OCI-LY1 (cell line): ENCODE data around the gene AIRE.
"Not testable (repeated sequence)": the region's sequence is repeated elsewhere in the genome, so short reads cannot be mapped to it uniquely, and the experiment has no call there.

Experiments
- H2AFZ ChIP-seq: fragments of 200-600 bp; sonication (generic), shearing (Covaris generic); 2 replicates; pipeline ENCODE4 v1.6.0; 2014; ENCODE audit warnings: antibody characterized with exemption, mild to moderate bottlenecking, low read length
- H3F3A ChIP-seq: fragments of 200-600 bp; sonication (generic), shearing (Covaris generic); 2 replicates; pipeline ENCODE4 v1.6.0; 2014; ENCODE audit warnings: mild to moderate bottlenecking, antibody characterized with exemption, low read length, moderate library complexity; ENCODE audit not compliant: insufficient read depth
- H3K27ac ChIP-seq: fragments of 200-600 bp; sonication (generic); 2 replicates; pipeline ENCODE4 v1.5.1; 2014; ENCODE audit warnings: low read length, mixed run types, mild to moderate bottlenecking, low read depth; ENCODE audit not compliant: poor library complexity, severe bottlenecking
- H3K27me3 ChIP-seq: fragments of 200-600 bp; sonication (generic); 2 replicates; pipeline ENCODE4 v1.6.0; 2014; ENCODE audit warnings: antibody characterized with exemption, mild to moderate bottlenecking, low read length, moderate library complexity; ENCODE audit not compliant: insufficient read depth
- H3K36me3 ChIP-seq: fragments of 200-600 bp; sonication (generic); 2 replicates; pipeline ENCODE4 v1.6.1; 2014; ENCODE audit warnings: mild to moderate bottlenecking, antibody characterized with exemption, low read length, moderate library complexity, mixed read lengths; ENCODE audit not compliant: insufficient read depth
- H3K4me1 ChIP-seq: fragments of 200-600 bp; sonication (generic); 2 replicates; pipeline ENCODE4 v1.5.1; 2014; ENCODE audit warnings: mild to moderate bottlenecking, low read length, moderate library complexity; ENCODE audit not compliant: insufficient read depth, severe bottlenecking
- H3K4me2 ChIP-seq: fragments of 200-600 bp; sonication (generic), shearing (Covaris generic); 2 replicates; pipeline ENCODE4 v1.6.1; 2014; ENCODE audit warnings: low read length
- H3K4me3 ChIP-seq: fragments of 200-600 bp; sonication (generic); 2 replicates; pipeline ENCODE4 v1.5.1; 2014; ENCODE audit warnings: low read length, low read depth, mild to moderate bottlenecking, mixed read lengths; ENCODE audit not compliant: poor library complexity, severe bottlenecking
- H3K79me2 ChIP-seq: fragments of 200-600 bp; shearing (Covaris generic); 2 replicates; pipeline ENCODE4 v1.6.1; 2016; ENCODE audit warnings: mixed run types, low read length, mixed read lengths; ENCODE audit not compliant: insufficient read depth
- H3K9ac ChIP-seq: fragments of 200-600 bp; sonication (generic), shearing (Covaris generic); 2 replicates; pipeline ENCODE4 v1.6.1; 2014; ENCODE audit warnings: mild to moderate bottlenecking, low read length, mixed read lengths
- H3K9me2 ChIP-seq: fragments of 200-600 bp; sonication (generic), shearing (Covaris generic); 2 replicates; pipeline ENCODE4 v1.6.1; 2014; ENCODE audit warnings: low read depth, mild to moderate bottlenecking, low read length, mixed read lengths
- H3K9me3 ChIP-seq: fragments of 200-600 bp; shearing (Covaris generic); 2 replicates; pipeline ENCODE4 v1.6.1; 2014; ENCODE audit warnings: low read length, mixed read lengths
- H4K20me1 ChIP-seq: fragments of 200-600 bp; sonication (generic), shearing (Covaris generic); 2 replicates; pipeline ENCODE4 v1.6.0; 2016; ENCODE audit warnings: mild to moderate bottlenecking, low read length; ENCODE audit not compliant: insufficient read depth
- CTCF ChIP-seq: fragments of 200-600 bp; sonication (generic), shearing (Covaris generic); IDR thresholded peaks from 2 replicates; pipeline ENCODE4 v1.5.1; 2017; ENCODE audit warnings: mild to moderate bottlenecking, antibody characterized with exemption, low read length, moderate library complexity, mixed read lengths
- EZH2 ChIP-seq: fragments of 200-600 bp; sonication (generic), shearing (Covaris generic); IDR thresholded peaks from 2 replicates; pipeline ENCODE4 v1.8.0; 2017; ENCODE audit warnings: borderline replicate concordance, mixed run types, mild to moderate bottlenecking, antibody characterized with exemption, low read length, moderate library complexity, mixed read lengths

AIRE gene

GRCh38 chr21:44285138-44285992 lies at the start of gene AIRE:
Gene AIRE, plus strand, starts transcription at chr21:44285876. Its CDS starts 131 bp downstream, at chr21:44286007.
- Histone ChIP-seq H3K36me3 (no peaks in the 10 kb centered on the region), H3K27ac (no peak within 1 kb of the TSS), H2AFZ (no peak within 1 kb of the TSS), H3K9ac (no peak within 1 kb of the TSS), H3K9me3 (no peaks in the 10 kb centered on the region), H3K27me3 (peaks cover 9% of the 10 kb centered on the region; the same call in 1 of the 2 replicates), H3K79me2 (no peaks in the 10 kb centered on the region), H3K4me3 (no peak within 1 kb of the TSS), H3K9me2 (no peaks in the 10 kb centered on the region), H3K4me1 (no peaks in the 10 kb centered on the region), H3F3A (no peaks in the 10 kb centered on the region), H4K20me1 (no peaks in the 10 kb centered on the region), H3K4me2 (no peak within 1 kb of the TSS)
- TF ChIP-seq EZH2 (no peak), CTCF (no peak)

DNA sequence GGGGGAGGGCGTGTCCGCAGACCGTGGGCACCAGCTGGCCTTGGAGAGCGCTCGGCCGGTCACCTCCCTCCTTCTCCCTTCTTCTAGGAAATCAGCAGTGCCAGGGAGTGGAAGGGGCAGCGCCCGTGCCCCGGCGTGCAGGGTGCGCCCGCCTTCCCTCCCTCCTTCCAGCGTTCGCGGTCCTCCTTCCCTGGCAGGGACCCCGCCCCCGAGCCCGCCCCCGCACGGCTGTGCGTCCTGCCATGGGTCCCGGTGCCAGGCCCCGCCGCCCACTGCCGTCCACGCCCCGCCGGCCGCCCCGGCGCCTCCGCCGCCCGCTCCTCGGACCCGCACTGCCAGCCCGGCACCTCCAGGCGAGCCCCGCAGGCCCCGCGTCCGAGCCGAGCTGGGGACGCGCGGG lies 45.3 kb upstream of the AIRE start:
- H3K27ac ChIP-seq, H3K4me2 ChIP-seq, H3K27me3 ChIP-seq, H2AFZ ChIP-seq, H3K79me2 ChIP-seq, H3K4me3 ChIP-seq, H3K9me2 ChIP-seq, H3K9ac ChIP-seq, H3K4me1 ChIP-seq, H3F3A ChIP-seq, H4K20me1 ChIP-seq, H3K36me3 ChIP-seq, H3K9me3 ChIP-seq: not testable (repeated sequence)

GRCh38 chr21:44240842-44241241 lies 44.8 kb upstream of the AIRE start, which contains the start of gene ICOSLG:
Gene ICOSLG, minus strand, starts transcription at chr21:44240943. Its CDS starts 126 bp downstream, at chr21:44240817.
- not testable (repeated sequence) for H3K9me2 ChIP-seq, H3K27me3 ChIP-seq, H3K27ac ChIP-seq, H3K9me3 ChIP-seq, H3K4me2 ChIP-seq, H3K9ac ChIP-seq, H3K4me1 ChIP-seq, H3K4me3 ChIP-seq, H4K20me1 ChIP-seq, H3F3A ChIP-seq, H3K36me3 ChIP-seq, H2AFZ ChIP-seq, H3K79me2 ChIP-seq

DNA sequence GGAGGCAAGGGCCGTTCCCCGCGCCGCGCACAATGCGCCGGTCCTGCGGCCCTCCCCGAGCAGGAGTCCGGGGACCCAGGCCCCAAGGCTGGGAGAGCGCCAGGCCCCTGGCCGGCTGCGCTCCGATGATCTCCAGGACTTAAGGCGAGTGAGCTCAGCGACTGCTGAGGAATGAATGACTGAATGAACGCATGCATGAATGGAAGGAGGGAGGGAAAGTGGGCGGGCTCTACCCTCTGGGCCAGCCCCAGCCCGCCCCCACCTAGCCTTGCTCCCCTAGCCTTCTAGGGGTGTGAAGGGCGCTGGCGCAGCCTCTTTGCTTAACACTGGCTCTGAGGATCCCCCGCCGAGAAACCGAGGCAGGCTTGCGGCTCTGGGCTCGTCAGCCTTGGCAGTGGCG lies 44.4 kb upstream of the AIRE start:
- not testable (repeated sequence) for H3K27ac ChIP-seq, H3K79me2 ChIP-seq, H3K9me3 ChIP-seq, H3K4me3 ChIP-seq, H3F3A ChIP-seq, H3K27me3 ChIP-seq, H3K4me2 ChIP-seq, H2AFZ ChIP-seq, H3K9ac ChIP-seq, H3K36me3 ChIP-seq, H3K4me1 ChIP-seq, H3K9me2 ChIP-seq, H4K20me1 ChIP-seq

DNA sequence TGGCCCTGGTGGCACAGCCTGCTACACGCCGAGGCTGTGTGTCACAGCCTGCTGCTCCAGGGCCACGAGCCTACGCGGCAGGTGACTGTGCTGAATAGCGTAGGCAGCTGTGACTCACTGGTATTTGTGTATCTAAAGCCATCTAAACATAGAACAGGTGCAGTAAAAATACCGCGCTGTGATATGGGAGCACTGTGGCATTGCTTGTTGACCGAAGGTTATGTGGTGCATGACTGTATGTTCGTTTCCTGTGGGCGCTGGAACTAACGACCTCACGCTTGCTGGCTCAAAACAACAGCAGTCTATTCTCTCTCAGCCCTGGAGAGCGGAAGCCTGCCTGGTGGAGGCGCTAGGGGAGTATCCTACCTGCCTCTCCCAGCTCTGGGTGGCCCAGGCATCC lies 41.7 kb upstream of the AIRE start:
- H3K27ac ChIP-seq, H3F3A ChIP-seq, H3K4me2 ChIP-seq, H3K36me3 ChIP-seq, H3K9me3 ChIP-seq, H3K4me1 ChIP-seq, H4K20me1 ChIP-seq, H3K27me3 ChIP-seq, H3K9me2 ChIP-seq, H3K4me3 ChIP-seq, H3K9ac ChIP-seq, H3K79me2 ChIP-seq, H2AFZ ChIP-seq: not testable (repeated sequence)

DNA sequence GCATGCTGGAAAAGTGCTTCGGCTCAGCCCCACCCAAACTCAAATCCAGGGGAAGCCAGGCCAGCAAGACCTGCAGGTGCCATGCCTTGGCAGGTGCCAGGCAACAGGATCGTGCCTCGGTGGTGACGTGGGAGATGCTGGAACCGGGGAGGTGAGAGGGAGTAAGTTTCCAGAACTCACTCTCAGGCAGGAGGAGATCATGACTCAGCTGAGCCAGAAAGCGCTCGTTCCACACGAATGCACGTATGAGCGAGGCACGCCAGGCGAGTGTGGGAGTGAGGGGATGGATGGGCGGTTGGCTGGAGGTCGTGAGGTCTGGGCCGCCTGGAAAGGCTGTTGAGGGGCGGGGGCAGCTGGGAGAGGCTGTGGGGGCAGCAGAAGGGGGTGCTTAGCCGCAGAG lies 37.8 kb upstream of the AIRE start:
- H3F3A ChIP-seq, H3K4me3 ChIP-seq, H3K9me3 ChIP-seq, H4K20me1 ChIP-seq, H2AFZ ChIP-seq, H3K9me2 ChIP-seq, H3K4me1 ChIP-seq, H3K9ac ChIP-seq, H3K4me2 ChIP-seq, H3K27me3 ChIP-seq, H3K79me2 ChIP-seq, H3K27ac ChIP-seq, H3K36me3 ChIP-seq: not testable (repeated sequence)
